HCT116 (cell line): ENCODE results near the gene SGSM2. TPM values are rescaled to one million over a fixed set of nuclear protein-coding genes. Genes with fewer than 3 reads are reported as not detected.

Source experiments
- ATAC-seq: fragments of 200-7000 bp; cut with Tn5 transposase; 2 replicates; pipeline ENCODE4 v1.9.1; 2020; ENCODE audit warnings: mild to moderate bottlenecking, moderate library complexity
- BruUV-seq: library from RNA; stranded (reverse); fragments of 400-500 nt; replicated peaks from 2 replicates; lab custom pipeline; 2021; lab: Mats Ljungman, UMichigan
- CTCF ChIA-PET: fragments of 300-600 bp; sonication (Branson Sonifier 250); formaldehyde crosslinking; loops from one replicate; lab custom pipeline; 2021; ENCODE audit warnings: antibody characterized with exemption; lab: Charles Lee
- POLR2A ChIA-PET: fragments of 300-600, 350-600 bp; sonication (Branson Sonifier 250); formaldehyde crosslinking; loops from one replicate; lab custom pipeline; 2021; ENCODE audit warnings: antibody characterized with exemption; lab: Charles Lee
- RAD21 ChIA-PET, 2 experiments: fragments of 300-600 bp; sonication (Branson Sonifier 250); formaldehyde crosslinking; loops; one replicate each; lab custom pipeline; 2023; ENCODE audit warnings: low total read pairs in 2 of 2; ENCODE audit not compliant: uncharacterized antibody in 2 of 2, unreplicated experiment in 2 of 2, low non-redundant PET in 1 of 2; lab: Charles Lee
- DNase-seq: peaks from one replicate; pipeline ENCODE4 v3.0.0-alpha.2; 2010; ENCODE audit warnings: low read depth, low spot score
- H2AFZ ChIP-seq: fragments of 200-600 bp; shearing (Covaris generic), sonication (generic); 2 replicates; pipeline ENCODE4 v1.6.1; 2017; ENCODE audit warnings: low read depth, mixed run types, mixed read lengths, antibody characterized with exemption, low read length; ENCODE audit not compliant: poor library complexity, severe bottlenecking
- H3K27ac ChIP-seq: 2 replicates; pipeline ENCODE4 v1.5.1; 2012; ENCODE audit warnings: low read depth, low read length
- H3K27me3 ChIP-seq: fragments of 200-600 bp; sonication (generic); 2 replicates; pipeline ENCODE4 v1.6.1; 2016; ENCODE audit warnings: mixed run types, low read length, mixed read lengths; ENCODE audit not compliant: insufficient read depth
- H3K36me3 ChIP-seq, 2 experiments: fragments of 200-500 bp in 1 of 2; fragments of 200-600 bp in 1 of 2; sonication (Bioruptor generic) in 1 of 2; sonication (generic) in 1 of 2; 2 replicates each; pipeline versions ENCODE4 v1.5.1 to v1.6.1; 2014 to 2016; ENCODE audit warnings: low read length in 2 of 2, inconsistent platforms in 1 of 2, mixed read lengths in 1 of 2, mixed run types in 1 of 2; ENCODE audit not compliant: insufficient read depth in 2 of 2, control insufficient read depth in 1 of 2
- H3K4me1 ChIP-seq, 2 experiments: fragments of 200-600 bp in 1 of 2; sonication (generic) in 1 of 2; 2 replicates each; pipeline versions ENCODE4 v1.5.1 to v1.6.1; 2012 to 2017; ENCODE audit warnings: low read length in 2 of 2, inconsistent platforms in 1 of 2, mild to moderate bottlenecking in 1 of 2, mixed read lengths in 1 of 2, mixed run types in 1 of 2, moderate library complexity in 1 of 2; ENCODE audit not compliant: insufficient read depth in 2 of 2, control insufficient read depth in 1 of 2
- H3K4me2 ChIP-seq: fragments of 200-600 bp; sonication (generic); 2 replicates; pipeline ENCODE4 v1.6.1; 2017; ENCODE audit warnings: mixed run types, low read length, mixed read lengths
- H3K4me3 ChIP-seq, 2 experiments: fragments of 200-600 bp in 1 of 2; sonication (generic) in 1 of 2; replicated peaks in 1 of 2; 2 replicates each; pipeline ENCODE4 v1.5.1; 2011 to 2016; ENCODE audit warnings: low read length in 2 of 2, control low read depth in 1 of 2, low read depth in 1 of 2, mild to moderate bottlenecking in 1 of 2, mixed read lengths in 1 of 2, mixed run types in 1 of 2
- H3K79me2 ChIP-seq: fragments of 200-600 bp; sonication (generic); 2 replicates; pipeline ENCODE4 v1.6.1; 2017; ENCODE audit warnings: mild to moderate bottlenecking, mixed run types, low read length, moderate library complexity, mixed read lengths; ENCODE audit not compliant: insufficient read depth
- H3K9ac ChIP-seq: fragments of 200-600 bp; sonication (generic); 2 replicates; pipeline ENCODE4 v1.6.1; 2016; ENCODE audit warnings: low read length, mixed read lengths
- H3K9me2 ChIP-seq: fragments of 200-600 bp; sonication (generic), shearing (Covaris generic); 2 replicates; pipeline ENCODE4 v1.6.1; 2017; ENCODE audit warnings: mixed run types, mild to moderate bottlenecking, moderate library complexity; ENCODE audit not compliant: insufficient read depth
- H3K9me3 ChIP-seq, 2 experiments: fragments of 200-500 bp in 1 of 2; fragments of 200-600 bp in 1 of 2; sonication (Bioruptor generic) in 1 of 2; sonication (generic) in 1 of 2; 2 replicates each; pipeline ENCODE4 v1.6.1; 2014 to 2017; ENCODE audit warnings: low read length in 2 of 2, mixed read lengths in 2 of 2, inconsistent platforms in 1 of 2, low read depth in 1 of 2, mild to moderate bottlenecking in 1 of 2, mixed run types in 1 of 2, moderate library complexity in 1 of 2; ENCODE audit not compliant: control insufficient read depth in 1 of 2, insufficient read depth in 1 of 2
- H4K20me1 ChIP-seq: fragments of 200-600 bp; sonication (generic), shearing (Covaris generic); 2 replicates; pipeline ENCODE4 v1.6.1; 2017; ENCODE audit warnings: mixed run types, mild to moderate bottlenecking, moderate library complexity; ENCODE audit not compliant: insufficient read depth
- CBX3 ChIP-seq: IDR thresholded peaks from 2 replicates; pipeline ENCODE4 v1.6.1; 2012; ENCODE audit warnings: low read depth
- CTCF ChIP-seq, 3 experiments: fragments of 200-600 bp in 1 of 3; sonication (generic) in 1 of 3; IDR thresholded peaks in 2 of 3; conservative IDR thresholded peaks in 1 of 3; 2 replicates each; pipeline ENCODE4 v1.5.1; 2012 to 2017; ENCODE audit warnings: low read depth in 2 of 3, low read length in 2 of 3, antibody characterized with exemption in 1 of 3, borderline replicate concordance in 1 of 3, control low read depth in 1 of 3, mild to moderate bottlenecking in 1 of 3, mixed read lengths in 1 of 3, mixed run types in 1 of 3, moderate library complexity in 1 of 3; ENCODE audit not compliant: insufficient read depth in 1 of 3
- EGR1 ChIP-seq: IDR thresholded peaks from 2 replicates; pipeline ENCODE4 v1.6.1; 2012; ENCODE audit warnings: low read depth
- EZH2 ChIP-seq: fragments of 200-600 bp; sonication (generic); IDR thresholded peaks from 2 replicates; pipeline ENCODE4 v1.6.1; 2017; ENCODE audit warnings: antibody characterized with exemption, mixed run types
- EZH2phosphoT487 ChIP-seq: fragments of 200-600 bp; IDR thresholded peaks from 2 replicates; pipeline ENCODE4 v1.6.1; 2018; ENCODE audit warnings: antibody characterized with exemption, borderline replicate concordance
- FOSL1 ChIP-seq: IDR thresholded peaks from 2 replicates; pipeline ENCODE4 v1.6.1; 2012; ENCODE audit warnings: low read depth
- JUND ChIP-seq: IDR thresholded peaks from 2 replicates; pipeline ENCODE4 v1.6.1; 2012
- MAX ChIP-seq: IDR thresholded peaks from 2 replicates; pipeline ENCODE4 v1.6.1; 2012
- POLR2A ChIP-seq: IDR thresholded peaks from 2 replicates; pipeline ENCODE4 v1.7.0; 2011; ENCODE audit warnings: borderline replicate concordance; ENCODE audit not compliant: insufficient read depth, insufficient read length; ENCODE audit errors: extremely low read depth
- POLR2AphosphoS5 ChIP-seq: IDR thresholded peaks from 2 replicates; pipeline ENCODE4 v1.6.1; 2011; ENCODE audit warnings: mild to moderate bottlenecking, low read depth, low read length, moderate library complexity
- RAD21 ChIP-seq: IDR thresholded peaks from 2 replicates; pipeline ENCODE4 v1.6.1; 2012; ENCODE audit warnings: low read depth, mild to moderate bottlenecking
- REST ChIP-seq: IDR thresholded peaks from 2 replicates; pipeline ENCODE4 v1.6.1; 2012; ENCODE audit warnings: low read depth
- SIN3A ChIP-seq: IDR thresholded peaks from 2 replicates; pipeline ENCODE4 v1.6.1; 2012; ENCODE audit warnings: low read depth
- SRF ChIP-seq: IDR thresholded peaks from 2 replicates; pipeline ENCODE4 v1.6.1; 2012; ENCODE audit warnings: low read depth
- YY1 ChIP-seq: IDR thresholded peaks from 2 replicates; pipeline ENCODE4 v1.6.1; 2011; ENCODE audit warnings: low read length, low read depth, moderate library complexity, mild to moderate bottlenecking; ENCODE audit not compliant: insufficient replicate concordance; ENCODE audit errors: extremely low read depth
- ZBTB33 ChIP-seq: IDR thresholded peaks from 2 replicates; pipeline ENCODE4 v1.6.1; 2011; ENCODE audit warnings: mild to moderate bottlenecking, low read length, moderate library complexity; ENCODE audit not compliant: insufficient replicate concordance; ENCODE audit errors: extremely low read depth
- ZFX ChIP-seq: fragments of 450-650 bp; IDR thresholded peaks from 2 replicates; pipeline ENCODE4 v1.6.1; 2017
- intact Hi-C: fragments of 100-400 bp; cut with micrococcal nuclease; formaldehyde crosslinking; loops from 2 replicates; pipeline ENCODE4 v1.10.0; 2022
- total RNA-seq: library from RNA; stranded (reverse); gene quantifications from one replicate; pipeline ENCODE4 v1.2.1, GENCODE V29; 2021; ENCODE audit not compliant: unreplicated experiment

The SGSM2 gene
- total RNA-seq, 1 experiment from 2014 or later, result 68.1 TPM

- no TSS peak for BruUV-seq
- Histone ChIP-seq H3K9me2 (no peaks in the 10 kb centered on the region), H3K4me2 (no peak overlapping the region), H3K27me3 (no peaks in the 10 kb centered on the region), H3K36me3 (0 out of 4 replicates have a peak, but pooled peaks cover 0 to 3% of the 10 kb centered on the region in 2 experiments), H3K4me3 (no peak overlapping the region)
- ChIA-PET RAD21 (no interaction called here), CTCF (no interaction called here), POLR2A (no interaction called here)
- intact Hi-C loops, result no loop called here
- DNase-seq, result no peak
- TF ChIP-seq ZBTB33 (no peak), CTCF (IDR thresholded peaks at IDR 0.05 in 2 of 3, conservative IDR thresholded peaks at IDR 0.05 in 1 of 3; ENCODE audit: borderline replicate concordance in 1 of 3, insufficient read depth in 1 of 3, low read depth in 2 of 3, low read length in 2 of 3) (no peak), SIN3A (no peak), CBX3 (no peak), JUND (no peak), SRF (no peak), POLR2A (no peak), ZFX (no peak), POLR2AphosphoS5 (no peak), EZH2phosphoT487 (no peak), MAX (no peak), RAD21 (no peak), FOSL1 (no peak), EGR1 (no peak), EZH2 (no peak), REST (no peak), YY1 (no peak)
- TF ChIP-seq, all 23 proteins: peak for 0
- Histone ChIP-seq H3K9ac (no peak overlapping the region; the same call in 1 of the 2 replicates), H3K9me3 (no peaks in the 10 kb centered on the region), H3K27ac (no peak overlapping the region), H2AFZ (no peak overlapping the region), H4K20me1 (no peaks in the 10 kb centered on the region), H3K4me1 (peaks cover 19 to 53% of the 10 kb centered on the region in 2 experiments), H3K79me2 (peaks cover 26% of the 10 kb centered on the region)
- ATAC-seq, result no peak
These were observed 53.0 kb downstream of the SGSM2 start for GRCh38 chr17:2390199-2390836.
